Cardiac fibroblast (primary cell): Measurements from ENCODE around the gene HPSE2.

ENCODE experiments used
- DNase-seq, 2 donors: peaks; one replicate each; pipeline versions ENCODE4 v3.0.0 to v3.0.0-alpha.2; 2010; ENCODE audit warnings: low read depth in 2 of 2
- H3K4me3 ChIP-seq, 2 donors: replicated peaks in 1 of 2; 1 replicate in 1 of 2; 2 replicates in 1 of 2; pipeline ENCODE4 v1.5.1; 2011; ENCODE audit warnings: low read depth in 2 of 2, low read length in 2 of 2, mild to moderate bottlenecking in 2 of 2, moderate library complexity in 1 of 2
- CTCF ChIP-seq: IDR thresholded peaks from one replicate; pipeline ENCODE4 v1.5.1; 2011; ENCODE audit warnings: low read depth, mild to moderate bottlenecking, low read length, inconsistent platforms

The HPSE2 gene

GRCh38 chr10:98408799-98409198 lies 826.9 kb downstream of the HPSE2 start:
- no peak overlapping the region for H3K4me3 ChIP-seq
- DNase-seq, result no peak

GRCh38 chr10:98407744-98408241 lies 827.9 kb downstream of the HPSE2 start:
- TF ChIP-seq CTCF, result no peak
- H3K4me3 ChIP-seq, result no peak overlapping the region
- no peak for DNase-seq

More at GRCh38 chr10:98408799-98409198, 826.9 kb downstream of the HPSE2 start:
- no peak for TF ChIP-seq CTCF
